ENCODE results near the gene TPCN2. TPM values are rescaled to one million over a fixed set of nuclear protein-coding genes. Genes with fewer than 3 reads are reported as not detected.

Gene TPCN2
- total and polyA plus RNA-seq, 9 of the 15 experiments (the other 6 are each of a cell fraction or from before 2014, with no cell fraction given) = 0.66 to 10.2 (median 4.6) TPM

DNA sequence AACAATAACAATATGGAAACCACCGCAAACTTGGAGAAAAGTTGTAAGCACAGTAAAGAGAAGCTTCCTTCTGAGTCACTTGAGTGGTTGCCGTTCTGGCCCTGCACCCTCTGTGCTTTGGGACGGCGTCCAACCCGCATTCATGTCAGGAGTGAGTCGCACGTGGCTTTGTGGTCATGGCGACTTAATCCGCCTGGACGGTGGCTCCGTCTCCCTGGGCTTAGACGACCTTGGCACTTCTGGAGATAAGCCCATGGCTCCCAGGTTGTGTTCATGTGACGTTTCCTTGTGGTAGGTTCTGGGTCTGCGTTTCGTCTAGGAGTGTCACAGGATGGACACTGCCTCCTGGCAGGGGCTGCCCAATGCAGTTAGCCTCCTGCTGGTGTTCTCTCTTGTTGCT, 40.5 kb downstream of the TPCN2 start:
- FAIRE-seq = peak; percentile 42
- H3K27ac ChIP-seq (ENCODE audit: extremely low read depth, low read depth, low read length) = no peak overlapping the region
- DNase-seq (ENCODE audit: extremely low read depth in 1 of 4, low spot score in 3 of 4) = peak in 2 of 4 experiments; percentile 22 to 28
- no peaks in the 10 kb centered on the region for H4K20me1 ChIP-seq (replicated peaks; ENCODE audit: control insufficient read depth, insufficient read depth, low read length)
- ChIA-PET POLR2A (no interaction called here), CTCF (ENCODE audit: low intra/inter-chr PET ratio) (interaction anchor here (0.6 to 1.2 kb wide), 2 partner anchors 264 to 506 kb away, joined by 3 to 6 read pairs; no protein-coding TSS in a partner anchor)
- H3K27me3 ChIP-seq (ENCODE audit: control insufficient read depth in 2 of 2, insufficient read depth in 2 of 2, low read length in 2 of 2) = peaks cover 0 to 3% of the 10 kb centered on the region in 2 experiments; a peak in 1 of 5 replicates
- H3K36me3 ChIP-seq (ENCODE audit: control insufficient read depth, insufficient read depth, low read length) = no peaks in the 10 kb centered on the region
- intact Hi-C loops (cut with micrococcal nuclease) (loop anchor here (5.0 kb wide), 2 partner anchors 187 to 457 kb away; partner anchors contain the start of genes IGHMBP2 and MRPL21), in situ Hi-C loops (cut with MboI) (loop anchor here (10.0 kb wide), 1 partner anchor 464 kb away; no protein-coding TSS in a partner anchor)
- H3K79me2 ChIP-seq (ENCODE audit: control insufficient read depth, insufficient read depth, low read length) = no peaks in the 10 kb centered on the region
- H3K4me1 ChIP-seq (replicated peaks in 1 of 2; ENCODE audit: control insufficient read depth in 2 of 2, insufficient read depth in 2 of 2, low read length in 2 of 2) = peaks cover 0 to 21% of the 10 kb centered on the region in 2 experiments; a peak in 1 of 5 replicates
- H3K9me1 ChIP-seq (ENCODE audit: control insufficient read depth, insufficient read depth, low read length) = no peaks in the 10 kb centered on the region
- no peak; the same call in 2 of the 3 replicates for ATAC-seq
- H3K4me3 ChIP-seq = no peak overlapping the region
- H3K9ac ChIP-seq (ENCODE audit: insufficient read depth in 1 of 2, low read depth in 2 of 2, low read length in 2 of 2) = peak overlapping the region in 1 of 2 experiments; percentile 66; a peak in 1 of 4 replicates
- H3K4me2 ChIP-seq (ENCODE audit: insufficient read depth, low read length) = no peak overlapping the region
- 0 out of 2 replicates have a peak, but pooled peaks cover 3% of the 10 kb centered on the region for H3K9me3 ChIP-seq (replicated peaks; ENCODE audit: control insufficient read depth, insufficient read depth, low read depth, low read length)
- H2AFZ ChIP-seq (ENCODE audit: low read depth, low read length) = no peak overlapping the region
- 18% methylated on average over 15 of the region's 15 CpGs for WGBS (ENCODE audit: insufficient coverage, low coverage, missing lambda C conversion rate)
- BruUV-seq (replicated peaks) = no TSS peak
- TF ChIP-seq, protein P1, sequence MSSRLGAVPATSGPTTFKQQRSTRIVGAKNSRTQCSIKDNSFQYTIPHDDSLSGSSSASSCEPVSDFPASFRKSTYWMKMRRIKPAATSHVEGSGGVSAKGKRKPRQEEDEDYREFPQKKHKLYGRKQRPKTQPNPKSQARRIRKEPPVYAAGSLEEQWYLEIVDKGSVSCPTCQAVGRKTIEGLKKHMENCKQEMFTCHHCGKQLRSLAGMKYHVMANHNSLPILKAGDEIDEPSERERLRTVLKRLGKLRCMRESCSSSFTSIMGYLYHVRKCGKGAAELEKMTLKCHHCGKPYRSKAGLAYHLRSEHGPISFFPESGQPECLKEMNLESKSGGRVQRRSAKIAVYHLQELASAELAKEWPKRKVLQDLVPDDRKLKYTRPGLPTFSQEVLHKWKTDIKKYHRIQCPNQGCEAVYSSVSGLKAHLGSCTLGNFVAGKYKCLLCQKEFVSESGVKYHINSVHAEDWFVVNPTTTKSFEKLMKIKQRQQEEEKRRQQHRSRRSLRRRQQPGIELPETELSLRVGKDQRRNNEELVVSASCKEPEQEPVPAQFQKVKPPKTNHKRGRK (tag; IDR thresholded peaks at IDR 0.05) = no peak
- TF ChIP-seq, protein P2, sequence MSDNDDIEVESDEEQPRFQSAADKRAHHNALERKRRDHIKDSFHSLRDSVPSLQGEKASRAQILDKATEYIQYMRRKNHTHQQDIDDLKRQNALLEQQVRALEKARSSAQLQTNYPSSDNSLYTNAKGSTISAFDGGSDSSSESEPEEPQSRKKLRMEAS (CRISPR knock-in tag; IDR thresholded peaks at IDR 0.05) = peak; percentile 73
- peak; percentile 79 for TF ChIP-seq BHLHE40 (IDR thresholded peaks at IDR 0.05; ENCODE audit: low read length)
- TF ChIP-seq, protein P3, sequence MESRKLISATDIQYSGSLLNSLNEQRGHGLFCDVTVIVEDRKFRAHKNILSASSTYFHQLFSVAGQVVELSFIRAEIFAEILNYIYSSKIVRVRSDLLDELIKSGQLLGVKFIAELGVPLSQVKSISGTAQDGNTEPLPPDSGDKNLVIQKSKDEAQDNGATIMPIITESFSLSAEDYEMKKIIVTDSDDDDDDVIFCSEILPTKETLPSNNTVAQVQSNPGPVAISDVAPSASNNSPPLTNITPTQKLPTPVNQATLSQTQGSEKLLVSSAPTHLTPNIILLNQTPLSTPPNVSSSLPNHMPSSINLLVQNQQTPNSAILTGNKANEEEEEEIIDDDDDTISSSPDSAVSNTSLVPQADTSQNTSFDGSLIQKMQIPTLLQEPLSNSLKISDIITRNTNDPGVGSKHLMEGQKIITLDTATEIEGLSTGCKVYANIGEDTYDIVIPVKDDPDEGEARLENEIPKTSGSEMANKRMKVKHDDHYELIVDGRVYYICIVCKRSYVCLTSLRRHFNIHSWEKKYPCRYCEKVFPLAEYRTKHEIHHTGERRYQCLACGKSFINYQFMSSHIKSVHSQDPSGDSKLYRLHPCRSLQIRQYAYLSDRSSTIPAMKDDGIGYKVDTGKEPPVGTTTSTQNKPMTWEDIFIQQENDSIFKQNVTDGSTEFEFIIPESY (CRISPR knock-in tag; IDR thresholded peaks at IDR 0.05) = 0 out of 2 replicates have a peak, but pooled peaks have one; percentile 10
- TF ChIP-seq YY1 (IDR thresholded peaks at IDR 0.05; ENCODE audit: borderline replicate concordance in 1 of 3, control insufficient read depth in 1 of 3, extremely low read depth in 1 of 3, insufficient read depth in 3 of 3, insufficient read length in 1 of 3, insufficient replicate concordance in 2 of 3, low read depth in 1 of 3, low read length in 2 of 3) = no peak
- TF ChIP-seq, protein P4, sequence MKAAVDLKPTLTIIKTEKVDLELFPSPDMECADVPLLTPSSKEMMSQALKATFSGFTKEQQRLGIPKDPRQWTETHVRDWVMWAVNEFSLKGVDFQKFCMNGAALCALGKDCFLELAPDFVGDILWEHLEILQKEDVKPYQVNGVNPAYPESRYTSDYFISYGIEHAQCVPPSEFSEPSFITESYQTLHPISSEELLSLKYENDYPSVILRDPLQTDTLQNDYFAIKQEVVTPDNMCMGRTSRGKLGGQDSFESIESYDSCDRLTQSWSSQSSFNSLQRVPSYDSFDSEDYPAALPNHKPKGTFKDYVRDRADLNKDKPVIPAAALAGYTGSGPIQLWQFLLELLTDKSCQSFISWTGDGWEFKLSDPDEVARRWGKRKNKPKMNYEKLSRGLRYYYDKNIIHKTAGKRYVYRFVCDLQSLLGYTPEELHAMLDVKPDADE (conservative IDR thresholded peaks at IDR 0.05; ENCODE audit: control insufficient read depth, low read depth, low read length) = no peak

Measured in K562 (cell line).